AG10803 (cell line): ENCODE results near the gene CDT1.

Experiments used
- DNase-seq: peaks from one replicate; pipeline ENCODE4 v3.0.0; 2010; ENCODE audit warnings: low read depth
- H3K4me3 ChIP-seq: 2 replicates; pipeline ENCODE4 v1.5.1; 2011; ENCODE audit warnings: mild to moderate bottlenecking, low read length, control low read depth
- CTCF ChIP-seq: conservative IDR thresholded peaks from 2 replicates; pipeline ENCODE4 v1.5.1; 2011; ENCODE audit warnings: mild to moderate bottlenecking, low read length, control low read depth, inconsistent platforms

CDT1 gene

DNA sequence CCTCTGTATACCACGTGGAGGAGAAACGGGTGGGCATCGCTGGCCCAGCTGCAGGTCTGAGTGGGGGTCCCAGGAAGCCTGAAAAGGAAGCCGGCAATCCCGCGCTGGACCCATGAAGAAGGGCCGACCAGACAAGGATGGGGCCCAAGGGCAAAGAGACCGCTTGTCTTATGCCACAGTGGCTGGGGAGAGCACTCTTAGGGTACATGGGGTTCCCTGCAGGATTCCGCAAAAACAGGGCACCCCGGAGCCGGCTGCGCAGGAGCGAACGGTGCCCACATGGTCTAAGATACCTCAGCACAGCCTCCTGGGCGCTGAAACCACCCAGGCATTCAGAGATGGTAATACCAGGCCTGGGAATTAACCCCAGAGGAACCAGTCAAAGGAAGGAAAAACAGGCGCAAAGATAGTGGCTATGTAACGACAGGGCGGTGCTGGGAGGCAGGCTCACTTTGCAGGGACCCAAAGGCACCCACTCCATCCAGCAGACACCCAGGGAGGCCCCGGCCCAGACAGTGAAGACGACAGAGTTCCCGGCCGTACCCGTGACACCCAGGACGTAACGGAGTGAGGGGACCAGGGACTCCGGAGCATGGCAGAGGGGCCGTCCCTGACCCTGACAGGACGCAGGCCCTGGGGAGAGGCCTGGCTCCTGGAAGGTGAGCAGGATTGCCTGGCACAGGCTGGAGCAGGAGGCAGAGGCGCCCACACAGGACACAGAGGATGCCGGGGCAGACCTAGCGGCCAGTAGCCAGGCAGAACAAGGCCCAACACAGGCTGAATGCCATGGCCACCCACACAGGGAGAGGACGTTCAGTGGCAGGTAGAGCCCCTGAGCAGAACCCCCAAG is 28.8 kb upstream of the CDT1 start:
- TF ChIP-seq CTCF: no peak
- no peak for DNase-seq
- no peak overlapping the region for H3K4me3 ChIP-seq

GRCh38 chr16:88775825-88776224 is 27.8 kb upstream of the CDT1 start:
- no peak for DNase-seq
- H3K4me3 ChIP-seq: no peak overlapping the region
- TF ChIP-seq CTCF: no peak

- H3K4me3 ChIP-seq: no peak overlapping the region
- TF ChIP-seq CTCF: no peak
- DNase-seq: no peak
Measured at GRCh38 chr16:88777471-88778270, 25.9 kb upstream of the CDT1 start.

DNA sequence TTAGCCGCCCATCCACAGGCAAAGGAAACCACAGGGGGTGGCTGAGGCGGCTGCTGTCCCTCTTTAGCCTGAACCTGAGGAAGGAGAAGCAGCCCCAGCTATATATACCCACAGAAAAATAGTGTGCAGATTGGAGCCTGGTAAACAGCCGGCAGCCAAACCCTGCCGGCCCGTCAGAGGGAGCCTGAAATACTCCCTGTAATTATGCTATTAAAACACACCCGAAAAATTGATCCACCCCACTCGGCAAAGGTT is 25.4 kb upstream of the CDT1 start:
- no peak for TF ChIP-seq CTCF
- no peak for DNase-seq
- no peak overlapping the region for H3K4me3 ChIP-seq

- no peak for TF ChIP-seq CTCF
- no peak for DNase-seq
- no peak overlapping the region for H3K4me3 ChIP-seq
Measured at GRCh38 chr16:88778541-88779065, 25.0 kb upstream of the CDT1 start.

DNA sequence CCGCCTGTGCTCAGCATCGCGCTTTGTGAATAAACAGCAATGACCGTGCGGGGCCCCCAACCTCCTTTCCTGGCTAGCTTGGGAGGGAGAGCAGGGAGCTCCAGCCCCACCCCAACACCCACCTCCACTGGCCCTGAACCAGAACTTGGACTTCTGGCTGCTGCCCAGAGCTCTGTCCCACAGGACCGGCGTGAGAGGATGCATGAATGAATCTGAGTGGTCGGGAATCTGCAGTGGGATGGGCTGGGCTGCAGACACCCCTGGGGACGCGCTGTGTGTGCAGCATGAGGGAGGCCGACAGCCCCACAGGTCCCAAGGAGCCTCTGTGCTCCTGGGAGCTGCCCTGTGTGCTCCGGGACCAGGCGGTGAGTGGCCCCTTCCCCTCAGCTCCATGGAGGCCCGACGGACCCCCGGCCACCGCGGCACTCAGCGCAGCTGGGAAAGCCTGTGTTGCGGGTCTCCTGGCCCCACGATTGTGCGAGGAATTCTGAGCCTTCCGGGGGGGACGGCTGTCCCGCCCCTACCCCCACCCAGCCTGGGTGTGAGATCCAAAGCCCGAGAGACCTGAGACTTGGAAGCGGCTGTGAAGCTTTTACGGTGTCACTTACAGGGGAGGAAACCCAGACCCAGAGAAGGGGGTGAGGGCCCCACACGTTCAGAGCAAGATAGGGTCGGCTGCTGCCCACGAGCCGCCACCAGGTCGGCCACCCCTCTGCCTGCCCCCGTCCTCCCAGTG is 24.0 kb upstream of the CDT1 start:
- DNase-seq: no peak
- no peak overlapping the region for H3K4me3 ChIP-seq
- no peak for TF ChIP-seq CTCF
